Measurements from ENCODE around the gene TRIM41.
"Not testable (repeated sequence)": the region's sequence is repeated elsewhere in the genome, so short reads cannot be mapped to it uniquely, and the experiment has no call there.

TRIM41 gene

DNA sequence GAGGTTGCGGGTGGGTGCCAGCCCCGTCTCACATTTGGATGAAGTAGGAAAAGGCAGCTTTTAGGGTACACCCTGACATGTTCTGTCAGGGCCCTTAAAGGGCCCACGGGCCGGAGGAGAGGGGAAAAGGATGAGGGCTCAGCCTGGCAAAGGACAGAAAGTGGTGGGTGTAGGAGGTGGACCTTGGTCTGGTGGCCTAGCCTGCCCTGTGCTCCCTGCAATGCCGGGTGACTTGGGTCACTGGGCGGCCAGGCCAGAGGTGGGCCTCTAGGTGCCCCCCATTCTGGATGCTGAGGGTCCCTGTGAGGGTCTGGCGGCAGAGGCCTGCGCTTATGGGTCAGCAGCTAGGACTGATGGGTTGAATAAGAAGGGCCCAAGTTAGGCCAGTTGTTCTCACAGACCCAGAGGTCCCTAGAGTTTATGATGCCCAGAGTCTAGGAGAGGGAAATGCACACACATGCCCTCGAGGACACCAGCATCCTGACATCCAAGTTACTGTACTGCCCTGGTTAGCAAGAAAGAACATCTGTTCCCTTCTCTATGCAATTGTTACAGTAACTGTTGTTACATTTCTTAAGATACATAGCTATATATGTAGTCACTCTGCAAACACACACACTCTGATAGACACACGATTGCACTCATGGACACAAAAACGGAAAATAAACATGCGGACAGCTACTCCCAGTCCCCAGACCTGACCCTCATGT lies 30.6 kb upstream of the TRIM41 start:
- DNase-seq (ENCODE audit: low read depth, low spot score): no peak

GRCh38 chr5:181193656-181194055 lies 29.4 kb upstream of the TRIM41 start:
- no peak for DNase-seq (ENCODE audit: low read depth, low spot score)

GRCh38 chr5:181194489-181195248 lies 28.4 kb upstream of the TRIM41 start:
- DNase-seq (ENCODE audit: low read depth, low spot score): no peak

GRCh38 chr5:181195249-181195761 lies 27.8 kb upstream of the TRIM41 start:
- DNase-seq (ENCODE audit: low read depth, low spot score): no peak

- no peak for DNase-seq (ENCODE audit: low read depth, low spot score)
These were observed 25.6 kb upstream of the TRIM41 start for GRCh38 chr5:181197326-181197951.

GRCh38 chr5:181198106-181198685 lies 24.9 kb upstream of the TRIM41 start:
- no peak for DNase-seq (ENCODE audit: low read depth, low spot score)

DNA sequence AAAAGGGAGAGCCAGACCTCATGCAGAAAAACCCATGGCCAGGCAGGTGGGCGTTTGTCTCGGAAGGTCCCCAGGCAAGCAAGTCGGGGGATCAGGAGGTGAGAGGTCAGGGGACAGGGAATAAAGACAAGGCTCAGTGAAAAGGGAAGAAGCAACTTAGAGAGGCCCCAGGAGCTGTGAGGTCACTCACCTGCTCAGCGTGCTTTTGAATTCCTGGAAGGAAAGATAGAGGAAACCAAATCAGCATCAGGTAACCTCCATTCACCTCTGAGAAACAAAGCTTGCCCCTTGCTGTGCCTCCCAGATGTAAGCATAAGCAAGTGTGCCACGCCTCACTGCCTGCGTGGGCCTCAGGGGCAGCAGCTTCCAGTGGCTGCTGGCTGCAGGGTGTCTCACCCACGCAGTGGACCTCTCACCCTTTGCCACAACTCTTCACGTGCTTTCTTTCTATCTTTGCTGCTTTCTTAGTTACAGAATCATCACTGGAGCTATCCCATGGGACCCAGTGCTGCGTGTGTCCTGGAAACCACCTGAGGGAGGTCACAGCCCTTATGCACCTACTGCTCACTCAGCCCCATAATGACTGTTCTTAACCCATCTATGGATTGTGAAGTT lies 24.1 kb upstream of the TRIM41 start:
- DNase-seq (ENCODE audit: low read depth, low spot score): no peak

DNA sequence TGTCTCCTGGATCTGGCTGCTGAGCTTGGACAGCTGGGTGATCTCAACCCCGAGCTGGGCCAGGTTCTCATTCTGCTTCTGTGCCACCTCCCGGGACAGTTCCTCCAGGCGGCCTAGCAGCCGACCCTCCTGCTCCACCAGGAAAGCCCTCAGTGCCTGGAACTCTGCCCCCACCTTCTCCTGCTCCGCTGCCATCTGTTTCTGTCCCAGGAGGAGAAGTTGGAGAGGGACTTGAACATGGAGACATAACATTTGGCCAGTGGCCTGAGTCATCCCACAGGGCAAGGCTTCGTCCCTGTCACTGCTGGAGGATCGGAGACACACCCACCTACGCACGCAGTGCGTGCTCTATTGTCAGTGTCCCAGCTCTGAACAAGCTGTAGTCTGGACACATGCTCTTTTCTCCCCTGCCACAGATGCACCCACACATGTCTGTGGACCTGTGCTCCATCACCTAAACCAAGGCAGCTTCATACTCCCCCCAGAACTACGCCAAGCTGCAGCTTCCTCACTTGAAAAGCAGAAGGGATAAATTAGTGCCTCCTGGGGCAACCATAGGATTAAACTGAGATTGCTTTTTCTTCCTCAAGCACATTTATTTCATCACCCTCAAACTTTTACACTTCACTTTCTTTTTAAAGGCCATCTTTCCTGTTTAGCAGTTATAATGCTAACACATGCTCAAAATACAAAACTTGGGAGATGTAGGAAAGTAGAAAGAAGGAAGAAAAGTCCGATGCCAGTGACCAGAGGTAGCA lies 23.0 kb upstream of the TRIM41 start:
- DNase-seq (ENCODE audit: low read depth, low spot score): no peak

GRCh38 chr5:181200816-181201215 lies 22.3 kb upstream of the TRIM41 start:
- no peak for DNase-seq (ENCODE audit: low read depth, low spot score)

DNA sequence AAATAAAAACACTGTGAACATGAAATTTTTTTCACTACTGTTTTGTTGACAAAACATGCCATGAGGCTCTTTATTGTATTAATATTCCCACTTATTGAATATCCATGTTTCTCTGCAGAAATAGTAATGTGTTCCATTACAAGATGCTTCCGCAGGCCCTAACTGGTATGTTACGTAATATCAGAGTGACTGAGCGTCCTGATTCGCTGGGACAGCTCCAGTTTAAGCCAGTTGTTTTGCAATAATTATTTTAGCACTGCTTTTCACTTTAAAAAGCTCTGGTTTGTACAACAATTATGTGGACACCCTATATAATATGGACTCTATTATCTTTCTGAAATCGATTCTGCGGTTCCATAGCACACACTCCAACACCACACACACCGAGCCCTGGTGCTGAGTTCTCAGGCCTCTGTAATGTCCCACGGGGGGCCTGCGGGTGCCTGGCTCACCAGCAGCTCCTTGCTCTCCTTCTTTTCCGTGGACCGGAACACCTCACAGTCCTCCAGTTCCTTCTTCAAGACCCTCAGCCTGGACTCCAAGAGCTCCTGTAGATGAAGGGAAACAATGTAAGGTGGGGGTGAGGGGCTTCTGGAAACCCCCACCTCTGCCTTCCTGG lies 19.9 kb upstream of the TRIM41 start:
- no peak for DNase-seq (ENCODE audit: low read depth, low spot score)

DNA sequence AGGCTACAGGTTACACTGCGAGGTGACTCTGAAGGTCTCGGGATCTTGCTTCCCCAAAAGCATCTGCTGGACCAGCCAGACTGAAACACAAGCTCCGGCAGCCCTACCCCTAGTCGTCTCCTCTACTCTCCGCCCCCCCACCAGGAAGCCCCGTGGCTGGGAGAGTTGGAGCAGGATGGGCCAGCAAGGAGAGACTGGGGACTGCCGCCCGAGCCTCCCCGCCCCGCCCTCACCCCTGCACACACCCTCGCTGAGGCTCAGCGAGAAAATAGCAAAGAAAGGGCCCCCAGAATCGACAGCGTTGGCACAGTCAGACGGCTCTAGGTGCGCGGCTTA lies 19.3 kb upstream of the TRIM41 start:
- no peak for DNase-seq (ENCODE audit: low read depth, low spot score)

DNA sequence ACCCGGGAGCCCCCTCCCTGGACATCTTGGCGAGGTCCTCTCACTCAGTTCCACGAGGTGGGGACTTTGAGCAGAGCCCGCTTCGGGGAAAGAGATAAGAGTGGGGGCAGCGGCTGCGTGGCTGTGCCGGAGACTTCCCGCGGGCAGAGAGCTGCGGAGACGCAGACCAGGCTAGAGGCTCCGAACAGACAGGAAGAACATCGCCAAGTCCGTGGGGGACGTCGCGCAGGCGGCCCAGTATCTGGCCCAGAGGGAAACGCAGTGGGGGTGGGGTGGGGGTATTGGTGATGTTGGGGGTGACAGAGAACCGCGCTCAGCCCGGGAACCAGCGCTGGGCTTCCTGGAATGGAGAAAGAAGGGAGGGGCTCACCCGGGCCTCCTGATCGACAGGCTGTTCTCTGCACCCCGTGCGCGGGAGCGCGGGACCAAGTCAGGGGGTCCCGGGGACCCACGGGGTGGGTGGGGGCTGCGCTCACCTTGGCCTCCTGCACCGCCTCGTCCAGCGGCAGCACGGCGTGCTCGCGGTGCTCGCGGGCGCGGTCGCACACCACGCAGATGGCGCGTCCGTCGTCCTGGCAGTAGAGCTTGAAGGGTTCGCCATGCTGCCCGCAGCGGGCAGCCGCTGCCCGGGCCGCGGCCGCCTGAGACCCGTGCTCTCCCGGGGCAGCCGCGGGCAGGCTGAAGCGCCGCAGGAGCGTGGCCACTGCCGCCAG lies 18.8 kb upstream of the TRIM41 start:
- DNase-seq (ENCODE audit: low read depth, low spot score): no peak

DNA sequence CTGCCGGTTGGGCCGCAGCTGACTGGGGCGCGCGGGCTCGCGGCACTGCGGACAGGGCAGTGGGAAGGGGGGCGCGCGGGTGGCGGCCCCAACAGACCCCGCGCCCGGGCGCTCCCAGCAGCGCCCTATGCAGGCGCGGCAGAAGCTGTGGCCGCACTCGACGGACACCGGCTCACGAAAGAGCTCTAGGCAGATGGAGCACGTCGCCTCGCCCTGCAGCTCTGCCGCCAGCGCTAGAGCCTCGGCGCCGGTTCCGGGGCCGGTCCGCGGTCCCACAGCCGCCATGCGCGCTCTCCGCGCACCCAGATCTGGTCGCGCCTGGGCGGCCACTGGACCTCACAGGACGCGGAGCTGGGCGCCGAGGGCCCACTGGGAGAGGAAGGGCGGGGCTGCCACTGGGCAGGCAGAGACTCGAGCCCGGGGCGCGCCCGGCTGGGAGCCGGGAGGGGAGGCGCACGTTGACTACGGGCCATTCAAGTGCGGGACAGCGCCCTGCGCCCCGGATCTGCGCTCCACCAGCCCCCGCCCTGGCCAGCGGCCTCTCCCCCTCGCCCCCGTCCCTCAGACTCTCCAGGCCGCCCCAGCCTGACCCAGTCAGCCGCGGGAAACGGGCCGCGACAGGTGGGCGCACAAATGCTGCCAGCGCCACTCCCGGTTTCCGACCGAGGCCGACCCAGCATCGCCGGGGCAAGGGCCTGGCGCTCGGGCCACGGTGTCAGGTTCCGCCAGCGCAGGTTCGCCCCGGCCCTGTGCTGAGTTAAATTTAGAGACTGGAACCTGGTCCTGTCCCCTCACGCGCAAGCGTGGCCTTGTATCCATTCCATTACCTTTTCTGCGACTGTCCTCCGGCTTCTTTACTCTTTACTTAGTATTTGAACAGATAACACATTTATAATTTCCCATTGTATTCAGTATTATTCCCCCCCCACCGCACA lies 18.0 kb upstream of the TRIM41 start, which contains the start of gene TRIM7:
Gene TRIM7 (minus strand): TSS at position 371 of the 935 bp plus-strand sequence. CDS start 86 bp downstream, at position 285.
- DNase-seq (ENCODE audit: low read depth, low spot score): no peak

GRCh38 chr5:181205761-181206649 lies 17.1 kb upstream of the TRIM41 start:
- DNase-seq (ENCODE audit: low read depth, low spot score): no peak

DNA sequence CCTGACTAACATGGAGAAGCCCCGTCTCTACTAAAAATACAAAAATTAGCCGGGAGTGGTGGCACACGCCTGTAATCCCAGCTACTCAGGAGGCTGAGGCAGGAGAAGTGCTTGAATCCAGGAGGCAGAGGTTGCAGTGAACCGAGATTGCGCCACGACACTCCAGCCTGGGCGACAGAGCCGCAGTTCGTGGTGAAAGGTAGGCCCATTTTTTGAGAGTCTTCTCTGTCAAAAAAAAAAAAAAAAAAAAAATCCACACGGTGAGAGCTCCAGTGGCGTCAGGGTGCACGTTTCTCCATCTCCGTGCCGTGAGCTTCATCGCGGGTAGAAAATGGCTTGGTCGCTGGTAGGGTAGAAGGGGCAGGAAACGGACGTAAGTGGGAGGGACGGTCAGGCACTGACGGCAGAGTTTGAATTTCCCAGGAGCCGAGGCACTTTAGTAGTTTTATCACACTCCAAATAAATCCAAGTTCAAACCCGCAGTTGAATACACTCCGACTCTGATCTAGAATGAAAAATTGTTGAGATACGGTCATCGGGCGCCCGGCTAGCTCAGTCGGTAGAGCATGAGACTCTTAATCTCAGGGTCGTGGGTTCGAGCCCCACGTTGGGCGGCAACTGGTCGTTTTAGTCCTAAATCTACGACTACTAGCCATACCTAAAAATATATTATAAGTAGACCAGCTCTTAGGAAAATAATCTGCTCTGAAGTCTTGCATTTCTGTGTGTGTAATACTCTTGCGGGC lies 15.7 kb upstream of the TRIM41 start:
- no peak for DNase-seq (ENCODE audit: low read depth, low spot score)

- DNase-seq (ENCODE audit: low read depth, low spot score): no peak
These were observed 15.2 kb upstream of the TRIM41 start for GRCh38 chr5:181207960-181208253.

- not testable (repeated sequence) for DNase-seq (ENCODE audit: low read depth, low spot score)
These were observed 14.1 kb upstream of the TRIM41 start for GRCh38 chr5:181209006-181209405.

Data from iPS DF 19.7 (cell line).